HG03196 (cell line): ENCODE results near the gene INIP.
A peak's percentile ranks its signal among the peaks of the same experiment; 100 is the strongest.

Experiments used
- ATAC-seq: cut with Tn5 transposase; IDR thresholded peaks from one replicate; pipeline ENCODE4 v1.9.1; 2021; ENCODE audit not compliant: unreplicated experiment

INIP gene

GRCh38 chr9:112717661-112718331 lies at the start of gene INIP:
Gene INIP (minus strand): TSS chr9:112718117. CDS start chr9:112716485, 1,632 bp downstream.
- peak; percentile 94 for ATAC-seq

DNA sequence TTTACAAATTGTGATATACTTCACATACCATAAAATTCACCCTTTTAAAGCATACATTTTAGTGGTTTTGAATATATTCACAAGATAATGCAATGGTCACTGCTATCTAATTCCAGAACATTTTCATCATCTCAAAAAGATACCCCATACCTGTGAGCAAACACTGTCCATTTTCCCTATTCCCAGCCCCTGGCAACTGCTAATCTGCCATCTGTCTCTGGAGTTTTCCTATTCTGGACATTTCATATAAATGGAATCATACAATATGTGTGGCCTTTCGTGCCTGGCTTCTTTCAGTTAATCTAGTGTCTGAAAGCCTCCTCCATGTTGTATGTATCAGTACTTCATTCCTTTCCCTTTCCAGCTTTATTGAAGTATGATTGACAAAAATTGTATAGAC lies 47.4 kb upstream of the INIP start:
- ATAC-seq: no peak

GRCh38 chr9:112764837-112765236 lies 46.9 kb upstream of the INIP start:
- ATAC-seq: no peak

- ATAC-seq: no peak
These were observed 46.4 kb upstream of the INIP start for GRCh38 chr9:112764344-112764743.

GRCh38 chr9:112762726-112763518 lies 45.0 kb upstream of the INIP start:
- no peak for ATAC-seq

DNA sequence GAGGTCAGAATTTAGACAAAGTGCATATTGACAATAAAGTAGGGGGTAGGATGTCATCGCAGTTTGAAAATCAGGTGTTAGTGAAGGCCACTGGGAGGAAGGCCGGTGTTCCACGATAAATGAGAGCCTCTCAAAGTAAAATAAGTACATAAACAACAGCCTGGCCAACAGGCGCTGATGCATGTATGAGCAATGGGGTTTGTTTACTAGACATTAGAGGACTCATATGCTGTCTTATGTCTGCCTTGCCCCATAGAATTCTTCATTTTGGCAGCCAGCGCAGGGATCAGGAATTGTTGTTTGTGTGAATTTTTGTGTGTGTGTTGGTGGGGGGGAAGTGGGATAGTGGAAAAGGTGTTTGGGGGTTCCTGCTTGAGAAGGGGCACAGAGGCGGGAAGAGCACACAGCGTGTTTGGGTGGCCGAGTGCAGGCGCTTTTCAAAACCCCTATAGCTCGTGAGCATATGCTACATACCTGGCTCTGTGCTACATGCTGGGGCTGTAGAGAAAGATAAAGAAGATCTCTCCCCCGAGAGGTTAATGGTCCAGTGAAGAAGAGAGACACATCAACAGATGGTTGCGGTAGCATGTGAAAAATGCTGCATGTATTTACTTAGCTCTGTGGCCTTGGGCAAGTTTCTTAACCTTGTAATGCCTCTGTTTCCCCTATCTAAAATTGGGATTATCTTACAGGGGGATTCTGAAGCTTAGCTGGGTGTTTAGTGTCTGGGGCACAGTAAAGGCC lies 44.2 kb upstream of the INIP start:
- ATAC-seq: no peak

DNA sequence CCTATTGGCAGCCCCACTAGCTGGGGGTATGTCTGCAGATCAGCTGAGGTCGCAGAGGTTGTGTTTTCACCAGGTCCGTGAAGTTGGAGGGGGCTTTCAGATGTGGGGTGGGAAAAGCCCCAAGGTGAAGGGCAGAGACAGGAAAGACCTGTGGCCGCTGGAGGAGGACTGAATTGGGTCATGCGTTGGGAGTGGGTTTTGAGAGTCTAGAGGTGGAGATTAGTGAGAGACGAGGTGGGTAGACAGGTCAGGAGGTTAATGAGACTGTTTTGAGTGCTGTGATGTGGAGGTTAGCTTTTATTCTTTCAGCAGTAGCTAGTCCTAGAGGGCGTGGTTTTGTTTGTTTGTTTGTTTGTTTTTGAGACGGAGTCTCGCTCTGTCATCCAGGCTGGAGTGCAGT lies 42.9 kb upstream of the INIP start:
- ATAC-seq: no peak

DNA sequence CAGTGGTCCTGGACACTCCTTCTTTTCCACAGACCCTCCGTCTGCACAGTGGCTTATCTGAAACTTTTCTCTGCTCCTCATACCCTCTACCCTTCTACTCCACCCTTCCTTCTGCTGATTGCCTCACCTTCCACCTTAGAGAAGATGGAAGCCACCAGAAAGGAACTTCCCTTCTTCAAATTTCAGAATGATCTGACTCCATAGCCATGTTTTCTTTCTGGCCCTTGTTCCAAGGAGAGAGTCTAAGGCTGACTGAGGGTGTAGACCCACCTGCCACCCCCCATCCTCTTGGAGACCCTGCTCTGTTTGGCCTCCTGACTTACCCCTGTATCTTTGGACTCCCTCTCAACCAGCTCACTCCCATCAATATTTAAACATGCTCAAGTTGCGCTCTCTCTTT lies 40.0 kb upstream of the INIP start:
- no peak for ATAC-seq

- ATAC-seq: no peak
These were observed 39.5 kb upstream of the INIP start for GRCh38 chr9:112757282-112757883.

- ATAC-seq: no peak
These were observed 37.8 kb upstream of the INIP start for GRCh38 chr9:112755675-112756074.

GRCh38 chr9:112755016-112755427 lies 37.1 kb upstream of the INIP start:
- no peak for ATAC-seq

DNA sequence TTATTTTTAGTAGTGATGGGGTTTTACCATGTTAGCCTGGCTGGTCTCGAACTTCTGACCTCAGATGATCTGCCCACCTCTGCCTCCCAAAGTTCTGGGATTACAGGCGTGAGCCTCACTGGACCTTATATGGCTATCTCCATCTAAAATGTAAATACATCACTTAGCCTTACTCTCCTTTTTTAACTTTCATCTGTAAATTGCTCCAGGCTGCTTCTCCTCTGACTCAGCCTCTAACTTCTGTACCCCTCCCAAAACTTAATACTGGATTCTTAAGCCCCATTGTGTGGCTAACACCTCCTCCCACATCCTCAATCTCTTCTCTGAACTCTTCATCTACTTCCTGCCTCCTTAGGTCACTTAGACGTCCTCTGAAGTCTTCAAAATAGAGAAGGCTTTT lies 36.7 kb upstream of the INIP start:
- ATAC-seq: no peak

GRCh38 chr9:112753725-112754124 lies 35.8 kb upstream of the INIP start:
- no peak for ATAC-seq

DNA sequence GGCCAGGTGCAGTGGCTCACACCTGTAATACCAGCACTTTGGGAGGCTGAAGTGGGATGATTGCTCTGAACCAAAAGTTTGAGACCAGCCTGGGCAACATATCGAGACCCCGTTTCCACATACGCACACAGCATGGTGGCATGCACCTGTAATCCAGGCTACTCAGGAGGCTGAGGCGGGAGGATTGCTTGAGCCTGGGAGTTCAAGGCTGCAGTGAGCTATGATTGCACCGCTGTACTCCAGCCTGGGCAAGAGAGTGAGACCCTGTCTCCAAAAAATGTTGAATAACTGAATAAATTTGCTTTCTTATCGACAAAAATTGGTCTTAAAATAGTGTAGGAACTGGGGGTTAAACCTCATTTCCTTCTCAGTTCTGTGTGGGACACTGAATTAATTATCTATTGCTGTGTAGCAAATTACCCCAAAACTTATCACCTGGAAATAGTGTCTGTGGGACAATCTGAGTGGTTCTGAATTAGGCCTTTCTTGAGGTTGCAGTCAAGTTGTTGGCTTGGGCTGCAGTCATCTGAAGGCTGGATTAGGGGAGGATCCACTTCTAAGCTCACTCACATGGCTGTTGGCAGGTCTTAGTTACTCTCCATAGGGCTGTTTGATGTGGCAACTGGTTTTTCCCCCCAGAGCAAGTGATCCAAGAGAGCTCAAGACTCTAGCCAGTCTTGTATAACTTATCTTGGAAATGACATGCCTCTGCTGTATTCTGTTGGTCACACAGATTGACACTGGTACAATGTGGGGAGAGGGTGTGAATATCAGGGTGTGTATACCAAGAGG lies 34.6 kb upstream of the INIP start:
- no peak for ATAC-seq

DNA sequence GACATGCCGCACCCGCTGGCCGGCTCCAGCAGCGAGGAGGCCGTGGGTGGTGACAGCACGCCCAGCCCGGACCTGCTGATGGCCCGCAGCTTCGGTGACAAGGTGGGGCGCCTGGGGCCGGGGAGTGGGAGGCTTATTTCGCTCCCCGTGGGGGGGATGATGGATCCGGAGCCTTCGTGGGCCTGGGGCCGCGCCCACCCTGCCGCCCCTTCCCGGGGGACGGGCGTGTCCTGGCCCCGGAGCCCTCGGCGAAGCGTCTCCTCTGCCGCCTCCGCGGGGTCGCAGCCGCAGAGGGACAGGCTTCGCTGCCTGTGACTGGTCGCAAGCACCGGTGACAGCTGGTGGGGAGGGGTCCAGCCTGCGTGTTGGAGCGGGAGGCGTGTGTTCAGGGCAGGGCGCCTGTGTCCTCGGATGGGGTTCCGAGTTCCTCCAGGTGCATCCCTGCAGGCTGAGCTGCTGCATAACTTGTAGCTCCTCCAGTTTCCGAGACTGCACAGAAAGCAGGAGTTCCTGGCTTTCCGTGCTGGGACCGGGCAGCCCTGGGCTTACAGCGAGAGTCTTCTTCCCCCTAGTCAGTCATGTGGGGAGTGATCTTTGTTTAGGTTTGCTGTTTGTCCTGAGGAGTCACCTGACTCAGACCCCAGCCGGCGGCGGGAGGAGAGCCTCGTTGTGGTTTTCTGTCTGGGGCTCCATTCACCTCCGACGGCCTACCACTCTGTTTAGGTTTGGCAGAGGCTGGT lies 33.3 kb upstream of the INIP start:
- peak; percentile 23 for ATAC-seq

DNA sequence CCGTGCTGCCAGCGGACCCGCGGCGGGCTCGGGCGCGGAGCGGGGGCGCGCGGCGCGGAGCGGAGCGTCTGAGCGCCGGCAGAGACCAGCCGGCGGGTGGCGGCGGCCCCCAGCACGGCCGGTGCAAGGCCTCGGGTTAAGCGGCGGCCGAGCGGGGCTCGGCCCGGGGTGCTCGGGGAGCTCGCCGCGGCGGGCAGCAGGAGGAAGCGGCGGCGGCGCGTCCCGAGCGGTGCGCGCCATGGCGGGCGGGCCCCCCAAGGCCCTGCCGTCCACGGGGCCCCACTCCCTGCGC lies 32.8 kb upstream of the INIP start:
- ATAC-seq: no peak

DNA sequence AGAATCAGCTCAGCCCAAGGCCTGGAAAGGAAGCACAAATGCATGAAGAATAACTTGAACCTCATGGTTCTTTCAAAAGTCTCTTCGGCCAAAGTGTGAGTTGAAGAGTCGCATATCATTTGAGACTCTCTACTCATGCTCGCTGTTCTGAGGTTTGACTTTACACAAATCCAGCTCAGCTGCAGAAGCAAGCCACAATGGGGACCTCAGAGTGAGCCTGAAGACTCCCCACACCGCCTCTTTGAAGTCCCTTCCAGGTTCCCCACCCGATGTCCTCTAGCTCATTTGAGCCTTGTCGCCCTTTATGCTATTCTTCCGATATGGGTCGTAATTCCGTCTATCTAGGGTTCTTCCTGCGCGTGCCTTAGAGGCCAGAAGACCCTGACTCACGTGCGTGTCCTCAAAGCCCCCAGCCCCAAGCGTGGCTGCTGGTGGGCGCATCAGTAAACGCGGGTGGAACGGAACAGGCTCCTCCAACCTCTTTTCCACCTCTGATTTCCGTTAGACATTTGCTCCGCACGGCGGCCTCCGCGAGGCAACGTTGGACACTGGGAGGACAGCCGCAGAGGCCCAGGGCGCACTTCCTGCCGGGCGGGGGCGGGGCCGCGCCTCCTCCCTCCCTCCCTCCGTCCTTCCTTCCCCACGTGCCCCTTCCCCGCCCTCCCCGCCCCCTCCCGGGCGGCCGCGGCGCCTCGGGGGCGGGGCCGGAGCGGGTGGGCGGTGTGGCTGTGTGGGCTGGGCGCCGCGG lies 32.3 kb upstream of the INIP start, which contains the start of gene SNX30:
TSS of gene SNX30 (plus strand) at position 745 of the 748 bp plus-strand sequence. CDS start 242 bp downstream, outside the sequence.
- peak; percentile 79 for ATAC-seq

- no peak for ATAC-seq
These were observed 29.2 kb upstream of the INIP start for GRCh38 chr9:112747094-112747493.

- no peak for ATAC-seq
These were observed 26.3 kb upstream of the INIP start for GRCh38 chr9:112744177-112744576.
